IMR-90 (cell line): ENCODE results near the gene RAVER2. TPM values are rescaled to one million over a fixed set of nuclear protein-coding genes. Genes with fewer than 3 reads are reported as not detected.

Experiments
- ATAC-seq: fragments of 200-7000 bp; cut with Tn5 transposase; 2 replicates; pipeline ENCODE4 v1.9.1; 2020; ENCODE audit warnings: low read depth, mild to moderate bottlenecking, moderate library complexity
- BruUV-seq: library from RNA; stranded (reverse); fragments of 400-500 nt; replicated peaks from 2 replicates; lab custom pipeline; 2021; lab: Mats Ljungman, UMichigan
- CTCF ChIA-PET: fragments of 300-600 bp; formaldehyde crosslinking; extraction: SDS; loops from one replicate; lab custom pipeline; 2021; ENCODE audit warnings: antibody characterized with exemption; lab: Yijun Ruan, JAX
- POLR2A ChIA-PET: fragments of 300-600 bp; sonication (Branson Sonifier 250); formaldehyde crosslinking; loops from one replicate; lab custom pipeline; 2022; ENCODE audit warnings: antibody characterized with exemption; ENCODE audit not compliant: unreplicated experiment; lab: Charles Lee
- DNase-seq: peaks from one replicate; pipeline ENCODE4 v3.0.0; 2013
- H2AFZ ChIP-seq: replicated peaks from 2 replicates; pipeline ENCODE3; 2013; ENCODE audit warnings: low read length, mild to moderate bottlenecking; ENCODE audit not compliant: poor library complexity
- H2AK5ac ChIP-seq: 2 replicates; pipeline ENCODE4 v1.6.1; 2013; ENCODE audit warnings: low read depth, low read length, inconsistent platforms
- H2AK9ac ChIP-seq: replicated peaks from 2 replicates; pipeline ENCODE3; 2013; ENCODE audit warnings: mild to moderate bottlenecking, low read depth, low read length, moderate library complexity; ENCODE audit not compliant: poor library complexity
- H2BK120ac ChIP-seq: 2 replicates; pipeline ENCODE4 v1.6.1; 2013; ENCODE audit warnings: low read depth, low read length, inconsistent platforms
- H2BK15ac ChIP-seq: 3 replicates; pipeline ENCODE4 v1.6.1; 2013; ENCODE audit warnings: low read depth, low read length, inconsistent platforms
- H2BK20ac ChIP-seq: 2 replicates; pipeline ENCODE4 v1.6.1; 2013; ENCODE audit warnings: low read depth, mild to moderate bottlenecking, inconsistent platforms, low read length, moderate library complexity
- H2BK5ac ChIP-seq: 2 replicates; pipeline ENCODE4 v1.6.1; 2013; ENCODE audit warnings: mild to moderate bottlenecking, low read depth, low read length, inconsistent platforms; ENCODE audit not compliant: poor library complexity, severe bottlenecking
- H3K14ac ChIP-seq: replicated peaks from 2 replicates; pipeline ENCODE4 v1.6.1; 2013; ENCODE audit warnings: low read depth, low read length, inconsistent platforms
- H3K18ac ChIP-seq: 2 replicates; pipeline ENCODE4 v1.6.1; 2013; ENCODE audit warnings: low read depth, low read length, control low read depth
- H3K23ac ChIP-seq: 2 replicates; pipeline ENCODE4 v1.6.1; 2013; ENCODE audit warnings: low read depth, low read length, inconsistent platforms
- H3K27ac ChIP-seq: 2 replicates; pipeline ENCODE4 v1.5.1; 2013; ENCODE audit warnings: mild to moderate bottlenecking, control low read depth, low read length; ENCODE audit not compliant: insufficient read depth
- H3K27me3 ChIP-seq: 2 replicates; pipeline ENCODE4 v1.6.1; 2013; ENCODE audit warnings: low read length; ENCODE audit not compliant: control insufficient read depth, insufficient read depth
- H3K36me3 ChIP-seq: 2 replicates; pipeline ENCODE4 v1.6.1; 2013; ENCODE audit warnings: low read length, mixed read lengths; ENCODE audit not compliant: control insufficient read depth, insufficient read depth
- H3K4ac ChIP-seq: 2 replicates; pipeline ENCODE4 v1.6.1; 2013; ENCODE audit warnings: low read depth, low read length, inconsistent platforms
- H3K4me1 ChIP-seq: 2 replicates; pipeline ENCODE4 v1.6.1; 2013; ENCODE audit warnings: low read length, mixed read lengths; ENCODE audit not compliant: control insufficient read depth, insufficient read depth
- H3K4me2 ChIP-seq: 2 replicates; pipeline ENCODE4 v1.6.1; 2013; ENCODE audit warnings: low read depth, mild to moderate bottlenecking, control low read depth, low read length, moderate library complexity
- H3K4me3 ChIP-seq: 2 replicates; pipeline ENCODE4 v1.5.1; 2013; ENCODE audit warnings: low read depth, mild to moderate bottlenecking, control low read depth, low read length, moderate library complexity; ENCODE audit not compliant: insufficient read depth
- H3K56ac ChIP-seq: 2 replicates; pipeline ENCODE4 v1.6.1; 2013; ENCODE audit warnings: low read length, inconsistent platforms; ENCODE audit not compliant: insufficient read depth; ENCODE audit errors: extremely low read depth
- H3K79me1 ChIP-seq, 2 experiments: 2 replicates each; pipeline ENCODE4 v1.6.1; 2013; ENCODE audit warnings: low read length in 2 of 2, inconsistent platforms in 1 of 2, low read depth in 1 of 2
- H3K9ac ChIP-seq: 2 replicates; pipeline ENCODE4 v1.6.1; 2013; ENCODE audit warnings: low read depth, low read length, control low read depth
- H3K9me1 ChIP-seq: 2 replicates; pipeline ENCODE4 v1.6.1; 2013; ENCODE audit warnings: low read length, inconsistent platforms; ENCODE audit not compliant: insufficient read depth
- H3K9me3 ChIP-seq: 2 replicates; pipeline ENCODE4 v1.6.1; 2013; ENCODE audit warnings: low read length; ENCODE audit not compliant: control insufficient read depth, insufficient read depth
- H4K20me1 ChIP-seq: 2 replicates; pipeline ENCODE4 v1.6.1; 2013; ENCODE audit warnings: low read length, inconsistent platforms; ENCODE audit not compliant: insufficient read depth
- H4K5ac ChIP-seq: 2 replicates; pipeline ENCODE4 v1.6.1; 2013; ENCODE audit warnings: mild to moderate bottlenecking, low read depth, low read length, control low read depth
- H4K8ac ChIP-seq, 2 experiments: 2 replicates each; pipeline ENCODE4 v1.6.1; 2013; ENCODE audit warnings: low read depth in 2 of 2, low read length in 2 of 2, control low read depth in 1 of 2, inconsistent platforms in 1 of 2
- H4K91ac ChIP-seq: 2 replicates; pipeline ENCODE4 v1.6.1; 2013; ENCODE audit warnings: low read depth, low read length, inconsistent platforms; ENCODE audit not compliant: insufficient read depth
- BHLHE40 ChIP-seq: fragments of 150-350 bp; IDR thresholded peaks from 2 replicates; pipeline ENCODE4 v1.6.1; 2016; ENCODE audit warnings: mild to moderate bottlenecking, low read depth, low read length
- CEBPB ChIP-seq: IDR thresholded peaks from 2 replicates; pipeline ENCODE4 v1.6.1; 2012; ENCODE audit warnings: low read depth, low read length, improper control_type of control experiment
- CHD1 ChIP-seq: IDR thresholded peaks from 2 replicates; pipeline ENCODE4 v1.6.1; 2012; ENCODE audit warnings: low read depth, low read length, improper control_type of control experiment
- FOS ChIP-seq: fragments of 150-350 bp; IDR thresholded peaks from 2 replicates; pipeline ENCODE4 v1.6.1; 2016; ENCODE audit warnings: low read depth, low read length
- MAFK ChIP-seq: IDR thresholded peaks from 2 replicates; pipeline ENCODE4 v1.6.1; 2012; ENCODE audit warnings: low read depth, low read length, improper control_type of control experiment
- MAZ ChIP-seq: IDR thresholded peaks from 2 replicates; pipeline ENCODE4 v1.6.1; 2012; ENCODE audit warnings: low read depth, mild to moderate bottlenecking, low read length, improper control_type of control experiment, moderate library complexity, borderline replicate concordance
- MXI1 ChIP-seq: IDR thresholded peaks from 2 replicates; pipeline ENCODE4 v1.6.1; 2012; ENCODE audit warnings: low read depth, mild to moderate bottlenecking, low read length, moderate library complexity, borderline replicate concordance
- NFE2L2 ChIP-seq: fragments of 150-350 bp; IDR thresholded peaks from 2 replicates; pipeline ENCODE4 v1.6.1; 2016; ENCODE audit warnings: low read depth, mild to moderate bottlenecking, low read length
- POLR2A ChIP-seq: IDR thresholded peaks from 2 replicates; pipeline ENCODE4 v1.6.1; 2012; ENCODE audit warnings: mild to moderate bottlenecking, low read depth, low read length
- RAD21 ChIP-seq: IDR thresholded peaks from 2 replicates; pipeline ENCODE4 v1.6.1; 2012; ENCODE audit warnings: low read length, improper control_type of control experiment
- RCOR1 ChIP-seq: IDR thresholded peaks from 2 replicates; pipeline ENCODE4 v1.6.1; 2012; ENCODE audit warnings: mild to moderate bottlenecking, low read length, improper control_type of control experiment; ENCODE audit not compliant: insufficient replicate concordance
- RFX5 ChIP-seq: IDR thresholded peaks from 2 replicates; pipeline ENCODE4 v1.8.0; 2012; ENCODE audit warnings: low read depth, mild to moderate bottlenecking, low read length, moderate library complexity
- SMC3 ChIP-seq: fragments of 150-350 bp; IDR thresholded peaks from 2 replicates; pipeline ENCODE4 v1.6.1; 2016; ENCODE audit warnings: low read depth, mild to moderate bottlenecking, antibody characterized with exemption, low read length, moderate library complexity
- WGBS, 2 experiments: methylation state at CpG; one replicate each; pipeline versions ENCODE4 v1.1.5 to v1.1.7; 2013; ENCODE audit warnings: missing lambda C conversion rate in 2 of 2; ENCODE audit not compliant: insufficient read length in 1 of 2; ENCODE audit errors: extremely low coverage in 2 of 2; 5-methylcytosine and 5-hydroxymethylcytosine counted together
- dilution Hi-C: fragments of 300-500 bp; cut with HindIII; formaldehyde crosslinking; loops from one replicate; pipeline ENCODE4 v1.14.3; 2018; ENCODE audit warnings: low sequenced_read_pairs; ENCODE audit not compliant: unreplicated experiment
- in situ Hi-C: fragments of 300-500 bp; cut with MboI; formaldehyde crosslinking; loops from 3 replicates; pipeline ENCODE4 v1.14.3; 2019; ENCODE audit warnings: low sequenced_read_pairs, inconsistent platforms, mixed read lengths
- intact Hi-C: fragments of 100-400 bp; cut with micrococcal nuclease; formaldehyde crosslinking; loops from 2 replicates; pipeline ENCODE4 v1.10.0; 2022
- polyA plus RNA-seq, 3 experiments: library from polyadenylated mRNA; depleted of rRNA; stranded (reverse); fragments of >200 nt; gene quantifications; 2 replicates each; pipeline ENCODE4 v1.2.3, GENCODE V29; 2012; ENCODE audit warnings: low replicate concordance in 1 of 3
- total RNA-seq: library from RNA; depleted of rRNA; stranded (reverse); fragments of >200 nt; gene quantifications from 2 replicates; pipeline ENCODE4 v1.2.3, GENCODE V29; 2012
- TF ChIP-seq, protein P1 (sequence below): conservative IDR thresholded peaks from 2 replicates; pipeline ENCODE4 v1.5.1; 2012; ENCODE audit warnings: mild to moderate bottlenecking, low read depth, low read length, improper control_type of control experiment
- TF ChIP-seq, protein P2 (sequence below): fragments of 150-350 bp; IDR thresholded peaks from 2 replicates; pipeline ENCODE4 v1.6.1; 2016; ENCODE audit warnings: low read depth, mild to moderate bottlenecking, low read length, moderate library complexity, borderline replicate concordance
- TF ChIP-seq, protein P3 (sequence below): fragments of 150-350 bp; IDR thresholded peaks from 2 replicates; pipeline ENCODE4 v1.6.1; 2017; ENCODE audit warnings: mild to moderate bottlenecking, antibody characterized with exemption, low read length, low read depth

Gene RAVER2
- total and polyA plus RNA-seq, 2 of the 4 experiments (the other 2 are of a cell fraction), result 3.7 to 6.1 TPM

DNA sequence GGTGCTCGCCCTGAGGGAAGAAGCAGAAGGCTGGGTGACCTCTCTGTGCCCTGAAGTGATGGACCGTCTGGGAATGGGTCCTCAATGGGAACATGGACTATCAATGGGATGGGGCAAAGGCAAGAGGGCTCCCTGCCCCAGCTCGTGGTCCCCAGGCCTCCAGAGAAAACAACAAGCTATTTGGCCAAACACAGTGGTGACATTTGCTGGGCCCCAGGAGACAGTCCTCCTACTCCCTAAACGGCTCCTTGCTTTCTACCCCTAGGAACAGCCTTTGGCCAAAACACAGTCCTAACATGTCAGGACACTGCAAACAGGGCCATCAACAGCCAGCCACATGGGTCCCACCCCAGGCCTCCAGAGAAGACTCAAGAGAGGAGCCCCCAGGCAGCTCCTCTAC, 102.8 kb downstream of the RAVER2 start:
- H3K14ac ChIP-seq, result no peak overlapping the region
- ATAC-seq (no peak), DNase-seq (no peak)
- no peak overlapping the region for H3K9ac ChIP-seq
- H2BK15ac ChIP-seq, result no peak overlapping the region
- H3K27ac ChIP-seq, result no peak overlapping the region
- POLR2A ChIA-PET, result no interaction called here
- no peak overlapping the region for H3K23ac ChIP-seq
- dilution Hi-C loops, result no loop called here
- peaks cover 74% of the 10 kb centered on the region for H3K36me3 ChIP-seq
- H2BK5ac ChIP-seq, result no peak overlapping the region
- no TSS peak for BruUV-seq
- no peak overlapping the region for H2BK20ac ChIP-seq
- H3K79me1 ChIP-seq, result peaks cover 0 to 4% of the 10 kb centered on the region in 2 experiments; a peak in 1 of 4 replicates
- H2BK120ac ChIP-seq, result no peak overlapping the region
- H3K4ac ChIP-seq, result no peak overlapping the region
- H2AFZ ChIP-seq, result no peak overlapping the region
- no peak overlapping the region for H2AK5ac ChIP-seq
- H2AK9ac ChIP-seq, result no peak overlapping the region
- WGBS, 2 experiments, result 100% methylated on average over 1 of the region's 4 CpGs; no CpG with 5 or more reads in 1 of the 2 experiments
- no peak overlapping the region for H3K4me3 ChIP-seq
- H4K20me1 ChIP-seq, result no peaks in the 10 kb centered on the region
- peaks cover 12% of the 10 kb centered on the region for H3K9me1 ChIP-seq
- in situ Hi-C loops, result no loop called here
- no peak overlapping the region for H4K8ac ChIP-seq
- no peak overlapping the region for H4K5ac ChIP-seq
- no peaks in the 10 kb centered on the region for H3K4me1 ChIP-seq
- H4K91ac ChIP-seq, result no peak overlapping the region
- H3K4me2 ChIP-seq, result no peak overlapping the region
- H3K18ac ChIP-seq, result no peak overlapping the region
- no peaks in the 10 kb centered on the region for H3K9me3 ChIP-seq
- CTCF ChIA-PET, result interaction anchor here (0.5 kb wide), 1 partner anchor 200 kb away, joined by 3 read pairs; no protein-coding TSS in a partner anchor
- TF ChIP-seq FOS, result no peak
- TF ChIP-seq MAFK, result no peak
- TF ChIP-seq RCOR1, result no peak
- TF ChIP-seq, protein P1, sequence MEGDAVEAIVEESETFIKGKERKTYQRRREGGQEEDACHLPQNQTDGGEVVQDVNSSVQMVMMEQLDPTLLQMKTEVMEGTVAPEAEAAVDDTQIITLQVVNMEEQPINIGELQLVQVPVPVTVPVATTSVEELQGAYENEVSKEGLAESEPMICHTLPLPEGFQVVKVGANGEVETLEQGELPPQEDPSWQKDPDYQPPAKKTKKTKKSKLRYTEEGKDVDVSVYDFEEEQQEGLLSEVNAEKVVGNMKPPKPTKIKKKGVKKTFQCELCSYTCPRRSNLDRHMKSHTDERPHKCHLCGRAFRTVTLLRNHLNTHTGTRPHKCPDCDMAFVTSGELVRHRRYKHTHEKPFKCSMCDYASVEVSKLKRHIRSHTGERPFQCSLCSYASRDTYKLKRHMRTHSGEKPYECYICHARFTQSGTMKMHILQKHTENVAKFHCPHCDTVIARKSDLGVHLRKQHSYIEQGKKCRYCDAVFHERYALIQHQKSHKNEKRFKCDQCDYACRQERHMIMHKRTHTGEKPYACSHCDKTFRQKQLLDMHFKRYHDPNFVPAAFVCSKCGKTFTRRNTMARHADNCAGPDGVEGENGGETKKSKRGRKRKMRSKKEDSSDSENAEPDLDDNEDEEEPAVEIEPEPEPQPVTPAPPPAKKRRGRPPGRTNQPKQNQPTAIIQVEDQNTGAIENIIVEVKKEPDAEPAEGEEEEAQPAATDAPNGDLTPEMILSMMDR, result no peak
- no peak for TF ChIP-seq MXI1
- TF ChIP-seq, protein P2, sequence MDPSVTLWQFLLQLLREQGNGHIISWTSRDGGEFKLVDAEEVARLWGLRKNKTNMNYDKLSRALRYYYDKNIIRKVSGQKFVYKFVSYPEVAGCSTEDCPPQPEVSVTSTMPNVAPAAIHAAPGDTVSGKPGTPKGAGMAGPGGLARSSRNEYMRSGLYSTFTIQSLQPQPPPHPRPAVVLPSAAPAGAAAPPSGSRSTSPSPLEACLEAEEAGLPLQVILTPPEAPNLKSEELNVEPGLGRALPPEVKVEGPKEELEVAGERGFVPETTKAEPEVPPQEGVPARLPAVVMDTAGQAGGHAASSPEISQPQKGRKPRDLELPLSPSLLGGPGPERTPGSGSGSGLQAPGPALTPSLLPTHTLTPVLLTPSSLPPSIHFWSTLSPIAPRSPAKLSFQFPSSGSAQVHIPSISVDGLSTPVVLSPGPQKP, result no peak
- no peak for TF ChIP-seq CEBPB
- no peak for TF ChIP-seq RAD21
- no peak for TF ChIP-seq MAZ
- TF ChIP-seq SMC3, result no peak
- no peak for TF ChIP-seq CHD1
- no peak for TF ChIP-seq RFX5
- TF ChIP-seq POLR2A, result no peak
- TF ChIP-seq, protein P3, sequence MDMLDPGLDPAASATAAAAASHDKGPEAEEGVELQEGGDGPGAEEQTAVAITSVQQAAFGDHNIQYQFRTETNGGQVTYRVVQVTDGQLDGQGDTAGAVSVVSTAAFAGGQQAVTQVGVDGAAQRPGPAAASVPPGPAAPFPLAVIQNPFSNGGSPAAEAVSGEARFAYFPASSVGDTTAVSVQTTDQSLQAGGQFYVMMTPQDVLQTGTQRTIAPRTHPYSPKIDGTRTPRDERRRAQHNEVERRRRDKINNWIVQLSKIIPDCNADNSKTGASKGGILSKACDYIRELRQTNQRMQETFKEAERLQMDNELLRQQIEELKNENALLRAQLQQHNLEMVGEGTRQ, result no peak
- TF ChIP-seq NFE2L2, result no peak
- TF ChIP-seq BHLHE40, result no peak
- H3K56ac ChIP-seq, result no peak overlapping the region
- no peaks in the 10 kb centered on the region for H3K27me3 ChIP-seq
- intact Hi-C loops, result no loop called here
